Measurements from ENCODE around the gene WDFY4.

WDFY4 gene

DNA sequence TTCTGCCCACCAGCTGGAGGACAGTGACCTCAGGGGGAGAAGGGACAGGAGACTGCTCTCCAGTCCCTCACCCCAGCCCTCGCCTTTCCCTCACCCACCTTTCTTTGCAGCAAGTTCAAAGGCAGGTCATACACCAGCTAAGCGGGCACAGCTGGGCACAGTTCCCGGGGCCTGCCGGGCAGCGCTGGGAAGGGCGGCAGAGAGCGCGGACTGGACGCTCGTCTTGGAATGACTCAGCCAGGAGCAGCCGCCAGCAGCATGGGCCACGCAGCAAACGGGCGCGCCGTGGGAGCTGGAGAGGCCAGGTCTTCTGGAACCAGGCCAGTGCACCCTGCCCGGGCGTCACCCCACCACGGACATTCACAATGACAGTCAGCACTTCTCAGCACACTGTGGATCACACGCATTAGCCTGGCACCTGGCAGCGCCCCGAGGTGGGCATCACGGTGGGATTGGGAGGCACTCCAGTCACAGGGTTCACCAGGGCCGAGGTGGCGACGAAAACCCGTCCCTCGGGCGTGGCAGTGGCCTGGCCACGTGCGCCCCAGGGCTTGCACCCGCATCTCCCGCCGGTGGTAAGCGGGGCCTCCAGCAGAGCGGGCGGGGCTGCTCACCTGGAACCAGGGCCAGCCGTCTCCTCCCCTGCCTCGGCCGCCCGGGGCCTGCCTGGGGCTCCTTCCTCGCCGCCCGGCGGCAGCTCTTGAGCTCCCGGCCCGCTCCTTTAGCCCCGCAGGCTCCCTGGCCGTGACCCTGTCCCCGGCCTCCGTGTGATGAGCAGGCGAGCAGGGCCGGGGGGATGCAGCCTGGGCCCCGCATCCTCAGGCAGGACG lies 29.0 kb upstream of the WDFY4 start:
- DNase-seq, result no peak

DNA sequence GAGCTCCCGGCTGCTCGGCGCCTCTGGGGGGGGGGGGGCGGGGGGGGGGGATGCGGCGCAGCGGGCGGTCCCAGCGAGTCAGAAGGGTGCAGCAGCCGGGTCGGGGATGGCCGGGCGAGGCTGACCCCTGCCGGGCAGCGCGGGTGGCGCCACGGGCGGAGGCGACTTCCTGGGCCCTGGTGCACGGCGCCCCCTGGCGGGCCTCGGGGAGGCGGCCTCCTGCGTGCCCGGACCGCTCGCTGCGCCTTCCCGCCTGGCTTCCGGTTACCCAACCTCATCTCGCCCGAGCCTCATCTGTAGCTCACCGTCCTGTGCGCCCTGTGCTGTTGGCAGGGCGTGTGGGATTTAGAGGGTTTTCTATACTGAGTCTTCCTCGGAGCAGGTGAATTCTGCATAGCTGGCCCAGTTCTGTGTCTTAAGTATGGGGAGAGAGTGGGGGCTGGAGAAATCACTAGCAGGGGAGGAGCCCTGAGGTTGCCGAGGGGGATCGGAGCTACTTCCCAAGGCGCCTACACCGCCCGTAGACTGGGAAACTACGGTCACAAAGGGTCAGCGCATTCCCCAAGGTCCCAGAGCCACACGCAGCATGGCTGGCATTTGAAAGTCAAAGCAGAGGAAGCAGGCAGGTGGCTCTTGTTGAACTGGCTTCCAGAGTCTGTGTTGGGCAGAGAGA lies 28.3 kb upstream of the WDFY4 start:
- peak; percentile 83 for DNase-seq

DNA sequence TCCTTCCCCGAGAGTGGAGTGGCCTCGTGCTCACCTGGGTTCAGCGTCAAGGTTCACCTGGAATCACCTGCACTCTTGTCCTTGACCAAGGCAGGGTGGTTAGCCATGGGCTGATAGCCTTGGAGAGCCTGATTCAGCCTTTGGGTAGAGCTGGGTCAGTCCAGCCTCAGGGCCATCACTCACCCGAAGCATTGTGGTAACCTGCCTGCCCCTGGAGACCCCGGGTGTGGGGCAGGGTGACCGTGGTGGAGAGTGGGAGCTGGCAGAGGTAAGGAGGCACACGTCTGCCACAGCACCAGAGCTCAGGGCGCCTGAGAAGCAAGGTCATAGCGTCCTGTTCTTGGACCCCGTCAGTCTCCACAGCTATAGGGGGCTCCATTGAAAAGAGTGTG lies 27.8 kb upstream of the WDFY4 start:
- no peak for DNase-seq

DNA sequence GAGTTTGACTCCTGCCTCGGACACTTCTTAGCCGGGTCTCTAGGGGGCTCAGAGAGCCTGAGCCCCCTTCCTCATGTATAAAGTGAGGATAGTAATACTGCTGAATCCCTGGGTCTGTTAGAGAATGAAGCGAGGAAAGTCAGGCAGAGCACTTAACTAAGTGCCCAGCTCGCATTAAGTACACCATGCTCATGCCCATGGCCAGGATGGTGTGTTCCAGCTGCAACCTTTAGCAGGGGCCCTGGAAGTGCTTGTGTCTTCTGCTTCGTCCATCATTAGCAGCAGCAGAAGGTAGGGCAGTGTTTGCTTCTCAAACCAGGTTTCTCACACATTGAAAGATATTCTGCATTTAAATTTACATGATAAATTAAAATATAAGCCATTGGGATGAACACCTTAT lies 27.3 kb upstream of the WDFY4 start:
- no peak for DNase-seq

DNA sequence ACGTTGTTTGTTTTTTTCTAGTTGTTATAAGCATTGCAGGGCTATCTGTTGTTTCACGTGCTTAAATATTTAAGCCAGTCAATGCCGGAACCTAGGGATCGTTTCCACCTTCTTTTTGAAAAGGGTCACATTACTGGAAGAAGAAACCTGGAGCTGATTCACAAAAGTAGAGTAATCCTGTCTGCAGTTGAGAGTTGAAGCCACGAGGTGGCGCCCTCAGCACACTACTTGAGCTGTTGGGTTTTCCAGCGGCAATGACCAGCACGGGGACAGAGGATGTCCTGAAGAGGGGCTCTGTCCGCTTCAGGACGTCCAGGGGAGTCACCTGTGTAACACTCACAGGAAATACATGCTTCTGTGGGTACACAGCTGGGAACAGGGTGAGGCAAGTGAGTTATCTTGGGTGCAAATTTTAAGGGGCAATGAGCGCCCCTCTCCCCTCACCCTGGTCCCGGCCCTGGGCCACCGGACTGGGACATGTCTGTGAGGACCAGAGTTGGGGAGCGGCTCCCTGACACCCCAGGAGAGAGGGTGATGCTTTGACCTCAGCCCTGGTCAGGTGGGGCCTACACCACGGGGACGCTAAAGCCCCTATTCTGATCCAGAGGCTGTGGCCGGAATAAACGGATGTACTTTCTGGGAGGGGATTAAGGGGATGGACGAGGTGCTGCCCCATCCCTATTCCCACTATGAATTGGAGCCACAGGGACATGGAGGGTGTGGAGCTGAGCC lies 26.3 kb upstream of the WDFY4 start:
- peak; percentile 16 for DNase-seq

GRCh38 chr10:48658975-48659269 lies 25.8 kb upstream of the WDFY4 start:
- DNase-seq, result no peak

GRCh38 chr10:48659790-48660189 lies 24.9 kb upstream of the WDFY4 start:
- DNase-seq, result no peak

DNA sequence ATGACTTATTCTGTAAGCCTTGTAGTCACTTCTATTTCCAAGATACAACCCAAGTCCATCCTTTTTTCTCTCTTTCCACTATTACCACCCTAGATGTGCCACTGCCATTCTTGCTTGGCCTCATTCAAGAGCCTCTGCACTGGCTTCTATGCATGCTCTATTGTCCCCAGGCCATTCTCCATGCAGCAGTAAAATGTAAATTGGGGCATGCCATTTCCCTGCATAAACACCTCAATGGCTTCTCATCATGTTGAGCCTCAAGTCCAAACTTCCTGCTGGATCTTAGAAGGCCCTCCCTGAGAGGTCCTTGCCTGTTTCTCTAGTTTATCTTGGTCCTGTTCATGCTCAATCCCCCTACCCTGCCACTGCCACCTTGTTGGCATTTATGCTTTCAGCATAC lies 23.2 kb upstream of the WDFY4 start:
- no peak for DNase-seq

GRCh38 chr10:48667960-48668590 lies 16.6 kb upstream of the WDFY4 start:
- no peak for DNase-seq

- no peak for DNase-seq
Measured at GRCh38 chr10:48670978-48671913, 13.4 kb upstream of the WDFY4 start.

DNA sequence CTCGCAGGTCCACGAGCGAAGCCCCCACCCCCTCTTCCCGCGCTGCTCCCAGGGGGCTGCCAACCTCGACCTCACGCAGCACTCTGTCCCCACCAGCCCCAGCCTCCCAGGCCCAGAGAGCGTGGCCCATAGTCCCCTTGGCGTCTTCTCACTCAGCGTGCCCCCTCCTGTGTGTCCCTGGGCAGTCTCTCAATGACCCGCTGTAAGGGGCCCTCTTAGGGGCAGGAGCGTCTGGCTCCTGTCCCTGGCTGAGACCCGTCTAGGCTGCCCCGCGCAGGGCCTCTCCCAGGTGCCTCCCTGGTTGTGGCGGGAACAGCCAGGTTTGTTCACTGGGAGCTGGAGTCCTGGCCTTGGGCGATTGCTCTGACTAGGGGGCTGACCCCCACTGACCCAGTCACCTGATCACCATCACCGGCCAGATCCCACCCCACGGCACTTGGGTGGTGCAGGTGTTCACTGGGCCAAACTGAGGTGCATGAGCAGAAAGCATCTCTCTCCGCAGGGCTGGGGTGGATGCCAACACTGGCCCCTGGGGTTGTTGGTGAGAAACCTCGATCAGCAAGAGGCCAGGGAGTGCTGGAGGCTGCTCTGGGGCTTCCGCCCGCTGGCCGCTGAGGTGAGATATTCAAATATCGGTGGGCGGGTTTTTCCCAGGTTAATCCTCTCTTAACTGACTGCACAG lies 12.6 kb upstream of the WDFY4 start:
- DNase-seq, result no peak

DNA sequence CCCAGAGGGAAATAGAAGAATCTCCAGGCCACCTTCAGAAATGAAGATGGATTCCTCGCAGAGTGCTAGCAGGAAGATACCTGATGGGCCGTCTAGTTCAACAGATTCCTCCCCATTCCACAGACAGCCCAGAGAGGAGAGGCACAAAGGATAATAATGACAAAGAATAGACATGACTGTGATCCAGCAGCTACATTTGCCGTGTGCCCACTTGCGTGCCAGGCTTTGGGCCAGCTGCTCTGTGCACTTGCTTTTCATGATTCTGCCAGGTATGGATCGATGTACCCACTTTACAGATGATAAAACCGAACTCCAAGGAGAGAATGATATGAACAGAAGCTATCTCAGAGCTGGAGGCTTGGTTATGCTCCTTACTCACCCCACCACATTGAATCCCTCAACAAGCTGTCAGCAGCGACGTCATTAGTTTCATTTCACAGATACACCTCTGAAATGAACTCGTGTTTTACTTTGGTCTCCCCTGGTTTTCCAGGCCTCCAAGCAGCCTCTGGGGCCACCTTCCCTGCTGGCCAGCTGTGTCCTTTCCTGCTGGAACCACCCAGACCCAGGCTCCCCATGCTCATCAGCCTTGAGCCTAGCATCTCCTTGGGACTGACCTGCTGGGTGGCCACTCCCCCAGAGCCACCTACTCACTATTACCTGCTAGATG lies 11.9 kb upstream of the WDFY4 start:
- no peak for DNase-seq

DNA sequence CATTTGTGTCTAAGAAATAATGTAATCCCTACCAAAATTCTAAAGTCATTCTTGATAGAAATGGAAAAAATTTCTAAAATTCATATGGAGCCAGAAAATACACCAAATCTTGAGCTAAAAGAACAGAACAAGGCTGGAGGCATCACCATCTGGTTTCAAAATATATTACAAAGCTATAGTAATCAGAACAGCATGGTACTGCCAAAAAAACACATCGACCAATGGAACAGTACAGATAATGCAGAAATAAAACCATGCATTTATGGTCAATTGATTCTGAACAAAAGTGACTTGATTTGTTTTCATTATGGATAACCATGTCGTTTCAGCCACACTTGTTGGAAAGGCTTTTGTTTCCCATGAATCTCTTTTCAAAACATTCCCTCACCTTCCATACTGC lies 7.0 kb upstream of the WDFY4 start:
- DNase-seq, result no peak

DNA sequence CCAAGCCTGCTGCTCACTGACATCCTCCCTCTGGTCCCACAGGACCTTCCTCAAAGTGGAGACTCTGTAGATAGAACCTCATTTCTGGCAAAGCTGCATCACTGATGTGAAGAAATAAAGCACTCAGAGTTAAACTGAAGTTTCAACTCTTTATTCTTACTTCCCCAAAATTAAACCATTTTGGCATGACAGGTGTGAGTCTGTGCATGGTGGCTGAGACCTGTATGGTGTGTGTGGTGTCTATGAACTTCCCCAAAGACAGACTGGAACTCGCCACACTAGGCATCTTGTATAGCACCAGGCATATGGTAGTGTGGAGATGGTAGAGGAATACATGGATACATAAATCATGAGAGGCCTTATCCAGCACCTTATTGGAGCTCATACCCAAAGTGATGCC lies 6.6 kb upstream of the WDFY4 start:
- DNase-seq, result no peak

DNA sequence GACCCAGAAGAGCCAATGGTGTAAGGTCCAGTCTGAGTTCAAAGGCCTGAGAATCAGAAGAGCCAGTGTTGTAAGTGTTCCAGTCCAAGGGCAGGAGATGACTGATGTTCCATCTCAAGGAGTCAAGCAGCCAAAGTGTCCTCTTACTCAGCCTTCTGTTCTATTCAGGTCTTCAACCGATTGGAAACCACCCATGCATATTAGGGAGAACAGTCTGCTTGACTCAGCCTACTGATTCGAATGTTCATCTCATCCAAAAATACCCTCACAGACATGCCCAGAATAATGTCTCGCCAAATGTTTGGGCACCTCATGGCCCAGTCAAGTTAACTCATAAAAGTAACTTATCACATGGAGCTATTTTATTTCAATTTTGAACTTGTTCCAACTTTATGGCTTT lies 2.9 kb upstream of the WDFY4 start:
- no peak for DNase-seq

GRCh38 chr10:48682265-48682664 lies 2.4 kb upstream of the WDFY4 start:
- DNase-seq, result no peak

DNA sequence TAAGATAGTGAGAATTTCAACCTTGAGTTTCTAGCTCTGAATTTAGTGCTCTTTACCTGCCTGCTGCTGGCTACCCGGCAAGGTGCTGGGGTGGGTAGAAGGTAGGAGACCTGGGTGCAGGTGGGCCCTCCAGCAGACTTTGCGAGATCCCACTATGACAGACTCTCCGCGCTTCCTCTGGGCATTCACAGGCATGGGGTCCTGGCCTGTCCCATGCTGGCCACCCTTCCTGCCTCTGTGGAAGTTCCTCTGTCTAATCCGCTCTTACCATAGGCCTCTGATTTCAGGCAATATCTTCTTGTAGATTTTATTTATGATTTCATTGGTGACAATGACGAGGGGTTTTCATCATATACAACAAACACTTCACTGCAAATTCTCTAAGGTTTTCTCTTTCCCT lies 1.2 kb upstream of the WDFY4 start:
- no peak for DNase-seq

- DNase-seq, result no peak
Measured at GRCh38 chr10:48683868-48684267, 805 bp upstream of the WDFY4 start.

DNA sequence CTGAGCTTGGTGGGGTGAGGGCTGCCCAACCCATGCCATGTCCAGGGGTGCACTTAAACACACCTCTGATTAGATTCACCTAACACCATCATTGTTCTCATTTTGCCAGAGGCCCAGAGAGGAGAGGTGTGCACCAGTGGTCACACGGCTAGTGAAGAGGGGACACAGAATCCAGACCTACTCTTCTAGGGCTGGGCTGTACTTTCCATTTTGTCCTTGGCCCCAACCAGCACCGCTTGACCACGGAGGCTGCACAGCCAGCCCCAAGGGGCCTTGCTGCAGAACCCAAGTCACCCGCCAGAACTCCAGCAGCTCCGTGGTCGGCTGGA lies 246 bp upstream of the WDFY4 start:
- no peak for DNase-seq

GRCh38 chr10:48685731-48686130 lies 1.1 kb downstream of the WDFY4 start:
- DNase-seq, result no peak
